Thyroid gland (tissue), 4 donors: Measurements from ENCODE around the gene CBLB. TPM values are rescaled to one million over a fixed set of nuclear protein-coding genes. Genes with fewer than 3 reads are reported as not detected.
A peak's percentile ranks its signal among the peaks of the same experiment; 100 is the strongest.

ENCODE experiments used
- DNase-seq, 2 donors: peaks; one replicate each; pipeline ENCODE4 v3.0.0-alpha.2; 2019
- H3K27ac ChIP-seq, 3 donors: fragments of 200-600 bp; sonication (generic); 1 replicate in 2 of 3; 2 replicates in 1 of 3; pipeline ENCODE4 v1.5.1; 2016 to 2019; ENCODE audit warnings: mild to moderate bottlenecking in 1 of 3, moderate library complexity in 1 of 3
- H3K27me3 ChIP-seq: fragments of 200-600 bp; sonication (generic); one replicate; pipeline ENCODE4 v1.5.1; 2019
- H3K36me3 ChIP-seq, 2 donors: fragments of 200-600 bp; sonication (generic); one replicate each; pipeline ENCODE4 v1.5.1; 2016 to 2019
- H3K4me1 ChIP-seq, 2 donors: fragments of 200-600 bp; sonication (generic); one replicate each; pipeline ENCODE4 v1.5.1; 2017 to 2019
- H3K4me3 ChIP-seq, 3 donors: fragments of 200-600 bp; sonication (generic); replicated peaks in 1 of 3; 1 replicate in 2 of 3; 2 replicates in 1 of 3; pipeline ENCODE4 v1.5.1; 2016; ENCODE audit warnings: mild to moderate bottlenecking in 1 of 3
- H3K9me3 ChIP-seq: fragments of 200-600 bp; sonication (generic); one replicate; pipeline ENCODE4 v1.5.1; 2017
- POLR2A ChIP-seq, 2 donors: fragments of 450-650 bp; IDR thresholded peaks; one replicate each; pipeline ENCODE4 v1.6.1; 2017; ENCODE audit warnings: antibody characterized with exemption in 2 of 2, mild to moderate bottlenecking in 2 of 2, moderate library complexity in 1 of 2
- WGBS, 2 donors: methylation state at CpG; one replicate each; pipeline ENCODE4 v1.1.5; 2017; 5-methylcytosine and 5-hydroxymethylcytosine counted together
- intact Hi-C: fragments of 100-400 bp; cut with DNase I; formaldehyde crosslinking; loops from one replicate; pipeline ENCODE4 v1.15.1; 2023
- total RNA-seq, 4 donors: library from RNA; depleted of rRNA; stranded (reverse); fragments of >200 nt; gene quantifications; one replicate each; pipeline ENCODE4 v1.2.3, GENCODE V29; 2016
- TF ChIP-seq, protein P1 (sequence below), 6 experiments: fragments of 200-600 bp in 3 of 6; fragments of 450-650 bp in 3 of 6; sonication (generic) in 3 of 6; IDR thresholded peaks; one replicate each; pipeline ENCODE4 v1.5.1; 2016 to 2019; ENCODE audit warnings: antibody characterized with exemption in 6 of 6, mild to moderate bottlenecking in 2 of 6, inconsistent platforms in 1 of 6, moderate library complexity in 1 of 6

CBLB gene
- total RNA-seq, 4 donors from 2014 or later: 61.8 to 119 (median 83.4) TPM

DNA sequence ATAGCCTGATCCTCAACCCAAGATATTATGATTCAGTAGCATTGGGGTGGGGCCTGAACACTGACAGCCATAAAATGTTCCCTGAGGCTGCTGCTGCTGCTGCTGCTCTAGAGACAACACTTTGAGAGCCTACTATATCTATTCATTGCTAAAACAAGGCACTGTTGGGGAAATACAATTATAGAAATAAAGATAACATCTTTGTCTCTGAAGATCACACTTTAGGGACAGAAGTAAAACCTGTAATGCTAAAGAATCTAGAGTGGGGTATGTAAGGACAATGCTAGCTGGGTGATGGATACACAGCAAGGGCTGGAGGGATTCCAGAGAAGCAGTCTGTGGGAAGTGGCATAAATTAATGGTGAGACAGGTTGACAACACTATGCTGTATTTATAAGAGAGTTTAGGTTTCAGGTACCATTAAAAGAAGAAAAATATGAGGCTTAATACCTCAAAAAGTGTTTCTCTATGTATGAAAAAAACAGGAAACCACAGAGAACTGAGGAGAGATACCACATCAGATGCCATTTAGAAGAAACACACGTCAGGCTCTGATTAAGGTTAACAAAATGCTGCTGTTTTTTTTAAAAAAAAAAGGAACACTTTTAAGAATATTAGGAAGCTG is 115.9 kb downstream of the CBLB start:
- Histone ChIP-seq H3K36me3 (no peaks in the 10 kb centered on the region), H3K4me1 (peaks cover 3 to 8% of the 10 kb centered on the region in 2 donors), H3K4me3 (no peak overlapping the region), H3K9me3 (no peaks in the 10 kb centered on the region), H3K27me3 (no peaks in the 10 kb centered on the region), H3K27ac (peak overlapping the region in 1 of 3 donors; percentile 15)
- intact Hi-C loops: no loop called here
- 91 to 99% methylated on average over 1 of the region's 1 CpG for whole genome bisulfite sequencing, 2 donors
- DNase-seq: no peak
- TF ChIP-seq POLR2A (IDR thresholded peaks at IDR 0.05): no peak
- TF ChIP-seq, protein P1, sequence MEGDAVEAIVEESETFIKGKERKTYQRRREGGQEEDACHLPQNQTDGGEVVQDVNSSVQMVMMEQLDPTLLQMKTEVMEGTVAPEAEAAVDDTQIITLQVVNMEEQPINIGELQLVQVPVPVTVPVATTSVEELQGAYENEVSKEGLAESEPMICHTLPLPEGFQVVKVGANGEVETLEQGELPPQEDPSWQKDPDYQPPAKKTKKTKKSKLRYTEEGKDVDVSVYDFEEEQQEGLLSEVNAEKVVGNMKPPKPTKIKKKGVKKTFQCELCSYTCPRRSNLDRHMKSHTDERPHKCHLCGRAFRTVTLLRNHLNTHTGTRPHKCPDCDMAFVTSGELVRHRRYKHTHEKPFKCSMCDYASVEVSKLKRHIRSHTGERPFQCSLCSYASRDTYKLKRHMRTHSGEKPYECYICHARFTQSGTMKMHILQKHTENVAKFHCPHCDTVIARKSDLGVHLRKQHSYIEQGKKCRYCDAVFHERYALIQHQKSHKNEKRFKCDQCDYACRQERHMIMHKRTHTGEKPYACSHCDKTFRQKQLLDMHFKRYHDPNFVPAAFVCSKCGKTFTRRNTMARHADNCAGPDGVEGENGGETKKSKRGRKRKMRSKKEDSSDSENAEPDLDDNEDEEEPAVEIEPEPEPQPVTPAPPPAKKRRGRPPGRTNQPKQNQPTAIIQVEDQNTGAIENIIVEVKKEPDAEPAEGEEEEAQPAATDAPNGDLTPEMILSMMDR (IDR thresholded peaks at IDR 0.05): no peak

DNA sequence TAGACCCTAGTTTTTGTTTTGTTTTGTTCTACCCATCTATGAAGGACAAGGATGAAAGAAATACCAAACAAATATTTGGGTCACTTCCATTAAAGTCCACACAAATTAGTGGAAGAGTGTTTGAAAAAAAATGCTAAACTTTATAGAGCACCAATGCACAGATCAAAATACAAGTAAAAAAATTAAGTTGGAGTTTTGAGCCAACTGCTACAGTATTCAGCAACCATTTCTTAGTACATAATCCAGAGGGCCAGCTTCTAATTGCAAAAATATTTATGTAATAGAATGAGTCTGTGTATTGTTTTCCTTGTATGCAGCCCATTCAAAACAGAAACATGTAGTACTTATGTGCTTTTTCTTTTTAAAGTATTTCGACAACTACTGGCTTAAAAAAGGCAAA is 121.1 kb downstream of the CBLB start:
- H3K4me1 ChIP-seq: peaks cover 3 to 12% of the 10 kb centered on the region in 2 donors

DNA sequence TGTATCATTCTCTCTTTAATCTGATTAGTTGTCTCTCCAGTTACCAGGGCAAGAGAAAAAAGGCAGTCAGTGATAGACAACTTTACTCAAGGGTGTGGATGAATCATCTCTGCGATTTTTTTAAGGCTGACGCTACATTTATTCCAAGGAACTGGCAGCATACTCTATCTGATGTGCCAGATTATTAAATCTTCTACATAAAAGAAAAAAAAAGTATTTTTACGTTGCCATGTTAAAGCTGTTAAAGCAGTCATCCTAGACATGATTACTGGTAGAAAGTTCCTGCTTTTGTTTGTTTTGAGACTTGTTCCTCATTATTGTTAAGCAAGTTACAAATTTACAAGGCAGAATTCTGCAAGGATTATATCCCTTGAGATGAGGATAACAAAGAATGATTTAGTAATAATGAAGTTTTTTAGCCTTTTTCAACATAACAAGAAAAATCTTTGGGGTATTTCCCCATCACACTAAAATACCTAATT is 121.7 kb downstream of the CBLB start:
- no peak for DNase-seq
- H3K36me3 ChIP-seq: peaks cover 0 to 9% of the 10 kb centered on the region in 2 donors
- intact Hi-C loops: no loop called here
- TF ChIP-seq, protein P1 (IDR thresholded peaks at IDR 0.05): no peak
- TF ChIP-seq POLR2A (IDR thresholded peaks at IDR 0.05): no peak
- H3K27ac ChIP-seq: peak overlapping the region in 1 of 3 donors; percentile 63
- H3K27me3 ChIP-seq: no peaks in the 10 kb centered on the region
- 66 to 76% methylated on average over 3 of the region's 3 CpGs for WGBS, 2 donors
- peaks cover 3 to 12% of the 10 kb centered on the region in 2 donors for H3K4me1 ChIP-seq
- no peak overlapping the region for H3K4me3 ChIP-seq
- no peaks in the 10 kb centered on the region for H3K9me3 ChIP-seq

More for the DNA sequence above, 121.1 kb downstream of the CBLB start:
- Histone ChIP-seq H3K27ac (peak overlapping the region in 2 of 3 donors; percentile 20 to 56), H3K4me3 (no peak overlapping the region), H3K36me3 (peaks cover 0 to 9% of the 10 kb centered on the region in 2 donors), H3K9me3 (no peaks in the 10 kb centered on the region), H3K27me3 (no peaks in the 10 kb centered on the region)
- intact Hi-C loops: no loop called here
- TF ChIP-seq, protein P1 (IDR thresholded peaks at IDR 0.05): no peak
- TF ChIP-seq POLR2A (IDR thresholded peaks at IDR 0.05): no peak
- DNase-seq: no peak
- WGBS, 2 donors: 71 to 74% methylated on average over 1 of the region's 1 CpG

DNA sequence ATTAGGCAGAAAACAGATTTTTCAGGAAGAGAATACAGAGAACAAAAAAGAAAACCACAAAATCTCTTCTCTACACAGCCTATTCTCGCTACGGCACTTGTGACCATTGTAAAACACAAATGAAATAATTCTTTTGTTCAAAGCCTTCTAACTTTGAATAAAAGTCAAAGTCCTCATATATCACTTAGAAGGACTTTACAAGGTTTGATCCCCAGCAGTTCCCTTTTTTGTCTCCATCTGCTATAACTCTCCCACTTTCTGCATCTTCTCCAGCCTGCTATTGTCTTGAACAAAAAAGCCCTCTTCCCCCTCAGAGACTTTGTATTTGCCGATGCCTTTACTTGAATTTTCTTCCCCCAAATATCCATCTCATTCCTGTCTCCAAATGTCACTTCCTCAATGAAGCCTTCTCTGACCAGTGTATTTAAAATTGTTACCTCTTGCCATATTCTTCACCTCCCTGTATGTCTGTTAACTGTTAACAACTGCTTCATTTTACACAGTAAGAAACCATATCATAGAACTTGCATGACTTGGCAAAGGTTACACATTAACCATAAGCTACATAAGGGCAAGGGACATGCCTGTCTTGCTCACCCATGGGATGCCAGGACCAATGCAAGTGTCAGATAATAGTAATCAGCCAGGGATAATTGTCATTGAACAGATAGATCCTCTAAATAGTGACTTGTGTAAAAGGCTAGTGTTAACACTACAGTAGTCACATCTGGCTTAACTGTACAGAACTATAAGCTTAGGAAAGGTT is 122.4 kb downstream of the CBLB start:
- Histone ChIP-seq H3K9me3 (no peaks in the 10 kb centered on the region), H3K27me3 (no peaks in the 10 kb centered on the region), H3K27ac (peak overlapping the region; percentile 7 to 63 (median 38)), H3K4me3 (no peak overlapping the region), H3K4me1 (peaks cover 3 to 12% of the 10 kb centered on the region in 2 donors), H3K36me3 (peaks cover 0 to 9% of the 10 kb centered on the region in 2 donors)
- no peak for TF ChIP-seq POLR2A (IDR thresholded peaks at IDR 0.05)
- 72 to 89% methylated on average over 3 of the region's 3 CpGs for WGBS, 2 donors
- DNase-seq: no peak
- intact Hi-C loops: no loop called here

DNA sequence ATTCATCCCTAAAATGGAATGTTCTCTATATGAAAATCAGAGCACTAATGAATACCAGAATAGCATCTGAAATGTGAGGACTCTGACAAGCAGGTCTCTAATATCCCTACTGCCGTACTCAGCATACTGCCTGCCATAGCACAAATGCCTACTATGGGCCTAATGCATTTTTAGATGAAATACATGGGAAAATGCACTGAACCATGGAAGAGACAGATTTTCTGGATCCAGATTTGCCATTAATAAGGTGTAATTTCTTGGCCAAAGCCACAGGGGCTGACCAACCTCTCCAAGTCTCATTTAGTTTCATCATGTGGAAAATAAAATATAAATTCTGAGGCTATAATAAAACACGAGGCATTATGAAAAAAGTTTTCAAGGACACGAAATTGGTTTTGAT is 123.8 kb downstream of the CBLB start:
- H3K27me3 ChIP-seq: no peaks in the 10 kb centered on the region
- H3K4me1 ChIP-seq: peaks cover 3 to 12% of the 10 kb centered on the region in 2 donors
- 96 to 97% methylated on average over 3 of the region's 3 CpGs for WGBS, 2 donors
- no peak for TF ChIP-seq POLR2A (IDR thresholded peaks at IDR 0.05)
- peaks cover 0 to 9% of the 10 kb centered on the region in 2 donors for H3K36me3 ChIP-seq
- H3K4me3 ChIP-seq: no peak overlapping the region
- no peak for DNase-seq
- intact Hi-C loops: no loop called here
- no peaks in the 10 kb centered on the region for H3K9me3 ChIP-seq
- H3K27ac ChIP-seq: no peak overlapping the region

DNA sequence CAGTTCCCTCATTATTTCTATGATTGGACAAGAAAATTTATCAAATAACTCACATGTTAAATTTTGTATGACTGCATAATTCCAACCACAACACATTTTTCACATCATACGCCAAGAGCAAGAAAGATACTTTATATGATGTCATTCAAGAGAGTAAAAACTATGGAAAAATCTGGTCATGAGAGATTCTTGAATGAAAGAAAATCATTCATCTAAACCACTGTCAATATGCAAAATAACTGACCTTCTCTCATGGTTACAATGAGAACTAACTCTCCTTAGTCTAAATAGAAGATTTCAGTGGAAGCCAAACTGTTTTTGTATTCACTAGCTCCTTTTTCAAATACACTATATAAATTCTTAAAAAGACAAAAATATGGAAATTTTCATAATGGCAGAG is 124.6 kb downstream of the CBLB start:
- intact Hi-C loops: no loop called here

More for the DNA sequence above, 124.6 kb downstream of the CBLB start:
- no peak overlapping the region for H3K4me3 ChIP-seq
- peaks cover 3 to 12% of the 10 kb centered on the region in 2 donors for H3K4me1 ChIP-seq
- H3K27ac ChIP-seq: no peak overlapping the region
- TF ChIP-seq, protein P1 (IDR thresholded peaks at IDR 0.05): no peak
- no peak for TF ChIP-seq POLR2A (IDR thresholded peaks at IDR 0.05)
- no peaks in the 10 kb centered on the region for H3K9me3 ChIP-seq
- peaks cover 0 to 14% of the 10 kb centered on the region in 2 donors for H3K36me3 ChIP-seq
- no peaks in the 10 kb centered on the region for H3K27me3 ChIP-seq
- WGBS, 2 donors: 90 to 97% methylated on average over 1 of the region's 1 CpG
- no peak for DNase-seq
